8988T (cell line): Measurements from ENCODE around the gene SLK.

Experiments used
- DNase-seq: peaks from one replicate; pipeline ENCODE4 v3.0.0; 2011

SLK gene

GRCh38 chr10:103991393-103992128, 24.6 kb downstream of the SLK start:
- DNase-seq = no peak

- DNase-seq = no peak
Observed at GRCh38 chr10:103995134-103995533, 28.2 kb downstream of the SLK start.

GRCh38 chr10:103998805-103999204, 31.9 kb downstream of the SLK start:
- no peak for DNase-seq

DNA sequence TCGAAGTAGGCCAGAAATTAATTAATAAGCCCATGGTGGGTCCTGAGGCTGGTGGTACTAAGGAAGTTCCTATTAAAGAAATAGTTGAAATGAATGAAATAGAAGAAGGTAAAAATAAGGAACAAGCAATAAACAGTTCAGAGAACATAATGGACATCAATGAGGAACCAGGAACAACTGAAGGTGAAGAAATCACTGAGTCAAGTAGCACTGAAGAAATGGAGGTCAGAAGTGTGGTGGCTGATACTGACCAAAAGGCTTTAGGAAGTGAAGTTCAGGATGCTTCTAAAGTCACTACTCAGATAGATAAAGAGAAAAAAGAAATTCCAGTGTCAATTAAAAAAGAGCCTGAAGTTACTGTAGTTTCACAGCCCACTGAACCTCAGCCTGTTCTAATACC, 36.0 kb downstream of the SLK start:
- DNase-seq = no peak

GRCh38 chr10:104005172-104005863, 38.4 kb downstream of the SLK start:
- DNase-seq = no peak

DNA sequence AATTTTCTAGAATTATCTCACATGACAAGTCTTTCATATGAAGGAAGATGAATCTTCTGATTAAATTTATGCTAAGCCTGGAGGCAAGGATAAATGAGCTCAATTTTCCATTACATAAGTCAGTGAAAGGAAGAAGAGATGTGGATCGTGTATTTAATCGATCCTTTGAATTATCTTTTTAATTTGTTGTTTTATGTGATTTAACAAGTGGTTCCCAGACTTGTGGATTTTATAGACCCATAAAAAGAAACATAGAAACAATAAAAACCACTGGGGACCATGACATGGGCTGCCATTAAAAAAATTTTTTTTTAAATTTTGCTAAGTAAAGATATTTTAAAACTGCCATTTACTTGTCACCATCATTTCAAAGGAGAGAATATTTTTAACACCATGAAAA, 45.0 kb downstream of the SLK start:
- no peak for DNase-seq

GRCh38 chr10:104013489-104013888, 46.5 kb downstream of the SLK start:
- DNase-seq = no peak

DNA sequence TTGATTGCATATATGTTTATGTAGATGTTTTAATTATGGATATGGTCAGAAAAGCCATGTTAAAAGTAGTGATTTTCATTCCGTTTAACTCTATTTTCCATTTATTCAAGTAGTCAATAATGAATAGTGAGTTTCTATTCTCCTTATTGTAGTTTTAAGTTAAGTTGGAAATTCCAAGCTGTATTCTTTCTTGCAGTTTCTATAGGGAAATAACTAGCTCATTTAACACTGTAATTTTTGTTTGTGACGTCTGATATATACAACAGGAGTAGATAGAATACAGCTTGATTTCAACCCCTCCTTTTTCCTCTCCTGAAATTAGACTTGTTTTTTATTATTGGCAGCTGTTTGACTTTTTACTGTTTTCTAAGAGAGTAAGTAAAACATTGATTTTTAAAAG, 47.2 kb downstream of the SLK start:
- DNase-seq = no peak

DNA sequence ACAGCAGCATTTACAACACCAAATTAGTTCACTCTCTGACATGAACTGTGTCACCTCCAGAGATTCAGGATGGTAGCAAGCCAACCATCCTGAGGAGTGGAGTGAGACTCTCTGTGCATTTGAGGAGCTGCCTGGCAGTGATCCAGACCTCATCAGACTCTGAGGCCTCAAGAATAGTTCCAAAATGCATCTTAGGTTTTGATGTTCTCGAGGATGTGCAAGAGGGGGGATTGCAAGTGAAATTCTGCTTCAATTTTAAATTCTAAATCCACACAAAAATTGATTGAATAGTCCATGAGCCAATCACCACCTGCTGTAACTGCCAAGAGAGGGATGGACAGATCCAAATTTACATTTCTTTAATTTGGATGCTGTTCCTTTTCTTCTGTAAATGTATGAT, 49.7 kb downstream of the SLK start:
- DNase-seq = no peak

DNA sequence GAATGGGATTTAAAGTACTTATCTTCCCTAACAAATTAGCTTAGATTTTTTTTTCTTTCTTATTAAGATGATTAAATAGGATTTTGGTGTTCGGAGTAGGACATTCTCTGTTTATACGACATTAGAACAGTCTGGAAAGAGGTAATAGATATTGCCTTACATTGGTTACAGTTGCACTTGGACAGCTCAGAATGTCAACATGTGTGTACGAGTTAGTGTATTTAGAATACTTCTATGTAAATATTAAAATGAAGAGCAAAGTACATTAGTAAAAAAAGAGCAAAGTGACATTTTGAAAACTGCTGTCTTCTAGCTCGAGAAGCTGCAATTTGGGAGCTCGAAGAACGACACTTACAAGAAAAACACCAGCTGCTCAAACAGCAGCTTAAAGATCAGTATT, 51.5 kb downstream of the SLK start:
- DNase-seq = no peak

DNA sequence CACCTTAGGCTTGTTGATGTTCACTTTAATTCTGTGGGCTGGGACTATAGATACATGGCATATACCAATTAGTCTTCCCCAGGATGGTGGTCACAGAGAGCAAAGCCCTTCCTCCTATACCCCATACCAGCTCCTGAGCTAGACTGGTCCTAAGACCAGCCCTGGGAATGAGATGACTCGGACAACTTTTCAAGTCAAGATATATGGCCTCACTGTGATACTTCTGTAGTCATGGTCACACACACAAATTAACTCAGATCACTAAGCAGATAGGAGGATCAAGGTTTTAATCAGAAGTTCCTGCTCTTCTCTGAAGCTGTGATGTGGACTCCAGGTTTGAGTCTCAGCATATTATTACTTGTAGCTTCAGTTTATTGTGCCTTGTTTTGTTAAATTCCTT, 53.1 kb downstream of the SLK start:
- no peak for DNase-seq

DNA sequence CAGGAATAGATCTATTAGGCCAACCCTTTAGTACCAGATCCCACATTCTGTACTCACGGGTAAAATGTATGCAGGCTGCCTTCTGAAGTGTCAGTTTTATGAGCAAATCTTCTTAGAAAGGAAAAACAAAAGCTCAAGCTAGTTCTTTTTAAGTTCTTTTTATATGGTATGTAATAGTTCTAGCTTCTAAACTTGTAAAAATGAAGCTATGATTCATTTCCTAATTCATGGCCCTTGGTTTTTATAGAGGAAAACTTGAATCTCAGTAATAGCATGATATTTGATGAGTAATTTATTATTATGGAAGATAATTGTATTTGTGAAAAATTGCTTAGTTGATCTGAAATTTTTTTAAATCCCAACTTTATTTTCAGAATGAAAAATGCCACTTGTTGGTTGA, 54.3 kb downstream of the SLK start:
- no peak for DNase-seq

GRCh38 chr10:104022026-104022425, 55.1 kb downstream of the SLK start:
- no peak for DNase-seq

- DNase-seq = no peak
Observed at GRCh38 chr10:104025524-104025923, 58.6 kb downstream of the SLK start.

DNA sequence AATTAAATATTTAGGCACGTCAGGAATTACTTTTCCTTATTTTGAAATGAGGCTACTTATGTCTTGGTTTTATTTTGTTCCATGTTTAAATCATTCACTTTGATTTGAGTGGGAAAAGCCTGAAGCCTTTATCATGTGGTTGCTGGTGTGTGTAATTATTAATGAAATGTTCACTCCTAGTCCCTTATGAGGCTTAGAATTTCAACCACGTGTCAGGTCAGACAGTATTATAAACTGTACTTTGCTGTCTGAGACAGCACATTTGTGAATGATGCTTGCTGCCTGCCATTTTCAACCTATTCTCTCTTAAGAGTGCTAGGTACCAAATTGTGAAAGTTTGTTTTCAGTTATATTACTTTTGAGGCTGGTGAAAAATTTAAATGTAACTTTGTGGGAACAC, 59.8 kb downstream of the SLK start:
- DNase-seq = no peak

GRCh38 chr10:104028146-104028545, 61.2 kb downstream of the SLK start:
- DNase-seq = no peak

GRCh38 chr10:104028823-104029520, 62.0 kb downstream of the SLK start:
- DNase-seq = no peak

DNA sequence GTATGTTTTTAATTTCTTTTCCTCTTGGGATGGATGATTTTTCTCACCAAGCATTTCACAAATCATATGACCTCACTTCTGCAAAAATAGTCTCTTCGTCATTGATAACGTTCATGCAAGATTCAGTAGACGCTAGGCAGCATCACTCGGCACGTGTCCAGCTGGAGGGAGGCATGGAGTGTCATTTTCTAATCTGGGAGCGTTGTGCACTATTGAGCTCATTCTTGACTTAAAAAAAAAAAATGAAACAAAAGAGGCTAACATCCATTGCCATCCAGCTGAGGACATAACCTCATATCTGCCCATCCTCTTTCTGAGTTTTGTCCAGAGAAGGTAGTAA, 62.6 kb downstream of the SLK start:
- no peak for DNase-seq

GRCh38 chr10:104031631-104032030, 64.7 kb downstream of the SLK start:
- no peak for DNase-seq

DNA sequence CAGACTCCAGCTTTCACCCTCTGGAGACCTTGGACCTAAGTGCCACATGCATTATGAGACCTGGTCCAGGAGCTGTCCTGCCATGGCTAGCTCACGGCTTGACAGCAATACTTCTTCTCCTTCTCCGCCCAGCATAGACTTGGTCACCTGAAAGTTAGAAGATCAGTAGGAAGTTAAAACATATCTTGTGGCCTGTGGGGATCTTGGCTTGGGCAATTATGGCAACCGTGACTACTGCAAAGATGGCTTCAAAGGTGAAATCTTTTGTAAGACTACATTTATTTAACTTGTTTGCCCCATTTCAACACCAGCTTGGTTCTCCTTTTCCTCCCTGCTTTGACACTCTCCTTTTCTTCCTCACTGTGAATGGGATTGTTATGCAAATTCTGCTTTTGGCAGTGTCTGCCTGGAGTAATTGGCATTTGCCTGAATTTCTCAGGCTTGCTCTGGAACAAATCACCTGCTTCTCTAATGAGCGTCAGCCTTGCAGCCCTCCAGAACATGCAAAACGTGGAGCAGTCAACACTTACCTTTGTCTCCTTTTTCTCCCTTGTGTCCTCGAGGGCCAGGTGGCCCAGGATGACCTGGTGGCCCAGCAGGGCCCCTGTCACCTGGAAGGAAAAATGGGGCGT, 65.3 kb downstream of the SLK start:
- DNase-seq = no peak

DNA sequence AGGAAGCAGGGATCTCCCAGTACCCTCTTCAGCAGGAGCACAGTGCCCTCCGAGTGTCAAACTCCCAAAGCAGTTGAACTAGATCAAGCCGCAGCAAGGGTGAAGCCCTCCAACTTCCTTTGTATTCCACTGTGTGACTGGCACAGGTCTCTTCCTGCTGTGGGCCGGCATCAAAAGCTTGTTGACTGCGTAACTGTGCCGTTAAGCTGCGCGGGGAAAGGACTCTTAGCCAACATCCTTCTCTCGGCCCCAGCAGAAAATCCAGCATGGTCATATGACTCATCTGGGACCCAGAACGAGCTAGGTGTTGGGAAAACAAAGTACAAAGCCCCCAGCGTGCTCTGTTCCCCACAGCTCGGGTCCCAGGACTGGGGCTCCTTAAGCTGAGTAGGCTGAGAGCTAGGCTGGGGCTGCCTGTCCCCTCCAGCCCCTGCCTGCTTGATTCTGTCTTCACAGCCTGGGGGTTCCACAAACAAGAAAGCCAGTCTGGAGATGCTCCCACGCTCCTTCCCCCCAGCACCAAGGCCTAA, 66.5 kb downstream of the SLK start:
- DNase-seq = no peak

- no peak for DNase-seq
Observed at GRCh38 chr10:104033966-104034365, 67.0 kb downstream of the SLK start.

GRCh38 chr10:104034401-104035193, 67.7 kb downstream of the SLK start:
- DNase-seq = no peak
